Testis (tissue), 3 donors: ENCODE data around the gene SANBR. TPM values are rescaled to one million over a fixed set of nuclear protein-coding genes. Genes with fewer than 3 reads are reported as not detected.

Source experiments
- DNase-seq: peaks from one replicate; pipeline ENCODE4 v3.0.0-alpha.2; 2019
- H3K27ac ChIP-seq, 2 donors: fragments of 200-600 bp; sonication (generic); one replicate each; pipeline ENCODE4 v1.5.1; 2019
- H3K27me3 ChIP-seq: fragments of 200-600 bp; sonication (generic); one replicate; pipeline ENCODE4 v1.5.1; 2019
- H3K36me3 ChIP-seq: fragments of 200-600 bp; sonication (generic); one replicate; pipeline ENCODE4 v1.5.1; 2017; ENCODE audit warnings: low read depth; ENCODE audit errors: missing control alignments
- H3K4me1 ChIP-seq: fragments of 200-600 bp; sonication (generic); one replicate; pipeline ENCODE4 v1.5.1; 2019
- H3K4me3 ChIP-seq, 2 donors: fragments of 200-600 bp; sonication (generic); one replicate each; pipeline ENCODE4 v1.5.1; 2017 to 2019
- H3K9me3 ChIP-seq: fragments of 200-600 bp; sonication (generic); one replicate; pipeline ENCODE4 v1.5.1; 2017
- POLR2A ChIP-seq: fragments of 450-650 bp; IDR thresholded peaks from one replicate; pipeline ENCODE4 v1.6.1; 2017; ENCODE audit warnings: antibody characterized with exemption, mild to moderate bottlenecking, moderate library complexity
- WGBS, 2 donors: methylation state at CpG; one replicate each; pipeline ENCODE4 v1.1.5; 2018; 5-methylcytosine and 5-hydroxymethylcytosine counted together
- intact Hi-C: fragments of 100-400 bp; cut with DNase I; formaldehyde crosslinking; loops from one replicate; pipeline ENCODE4 v1.15.1; 2023; ENCODE audit warnings: low total_unique reads
- polyA plus RNA-seq: library from polyadenylated mRNA; stranded (reverse); fragments of 350-450 nt; fragmentation: Illumina TruSeq; extraction: RNeasy Lipid Tissue Mini Kit (QIAGEN cat#74804); gene quantifications from one replicate; pipeline ENCODE4 v1.2.3, GENCODE V29; 2014; ENCODE audit warnings: low read depth, low replicate concordance; ENCODE audit not compliant: insufficient read depth
- total RNA-seq, 2 donors: library from RNA; depleted of rRNA; stranded (reverse); fragments of >200 nt; gene quantifications; one replicate each; pipeline ENCODE4 v1.2.3, GENCODE V29; 2016
- TF ChIP-seq, protein P1 (sequence below), 3 experiments: fragments of 450-650 bp in 2 of 3; fragments of 200-600 bp in 1 of 3; sonication (generic) in 1 of 3; IDR thresholded peaks; one replicate each; pipeline ENCODE4 v1.5.1; 2016 to 2019; ENCODE audit warnings: antibody characterized with exemption in 3 of 3, mild to moderate bottlenecking in 2 of 3, moderate library complexity in 1 of 3

The SANBR gene
- total and polyA plus RNA-seq, 3 donors from 2014 or later: 9.4 to 12.4 (median 11.1) TPM

DNA sequence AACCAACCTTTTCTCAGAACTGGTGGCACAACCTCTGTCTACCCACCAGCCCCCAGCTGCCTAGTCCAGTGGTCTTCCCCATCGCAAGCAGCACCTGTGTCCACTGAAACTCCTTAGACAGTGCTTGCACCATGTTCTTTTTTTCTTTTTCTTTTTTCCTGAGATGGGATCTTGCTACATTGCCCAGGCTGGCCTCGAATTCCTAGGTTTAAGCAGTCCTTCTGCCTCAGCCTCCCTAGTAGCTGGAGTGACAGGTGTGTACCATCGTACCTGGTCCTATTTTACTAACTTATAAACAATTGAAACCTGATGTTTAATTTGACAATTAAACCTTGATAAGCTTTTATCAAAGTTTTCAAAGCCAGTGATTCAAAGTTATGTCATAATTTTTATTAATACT is 30.8 kb downstream of the SANBR start:
- H3K4me3 ChIP-seq: no peak overlapping the region
- DNase-seq: no peak
- intact Hi-C loops: no loop called here
- TF ChIP-seq, protein P1, sequence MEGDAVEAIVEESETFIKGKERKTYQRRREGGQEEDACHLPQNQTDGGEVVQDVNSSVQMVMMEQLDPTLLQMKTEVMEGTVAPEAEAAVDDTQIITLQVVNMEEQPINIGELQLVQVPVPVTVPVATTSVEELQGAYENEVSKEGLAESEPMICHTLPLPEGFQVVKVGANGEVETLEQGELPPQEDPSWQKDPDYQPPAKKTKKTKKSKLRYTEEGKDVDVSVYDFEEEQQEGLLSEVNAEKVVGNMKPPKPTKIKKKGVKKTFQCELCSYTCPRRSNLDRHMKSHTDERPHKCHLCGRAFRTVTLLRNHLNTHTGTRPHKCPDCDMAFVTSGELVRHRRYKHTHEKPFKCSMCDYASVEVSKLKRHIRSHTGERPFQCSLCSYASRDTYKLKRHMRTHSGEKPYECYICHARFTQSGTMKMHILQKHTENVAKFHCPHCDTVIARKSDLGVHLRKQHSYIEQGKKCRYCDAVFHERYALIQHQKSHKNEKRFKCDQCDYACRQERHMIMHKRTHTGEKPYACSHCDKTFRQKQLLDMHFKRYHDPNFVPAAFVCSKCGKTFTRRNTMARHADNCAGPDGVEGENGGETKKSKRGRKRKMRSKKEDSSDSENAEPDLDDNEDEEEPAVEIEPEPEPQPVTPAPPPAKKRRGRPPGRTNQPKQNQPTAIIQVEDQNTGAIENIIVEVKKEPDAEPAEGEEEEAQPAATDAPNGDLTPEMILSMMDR (IDR thresholded peaks at IDR 0.05): no peak
- no peak for TF ChIP-seq POLR2A
- H3K27me3 ChIP-seq: no peaks in the 10 kb centered on the region
- H3K27ac ChIP-seq: no peak overlapping the region
- H3K9me3 ChIP-seq: no peaks in the 10 kb centered on the region
- no peaks in the 10 kb centered on the region for H3K4me1 ChIP-seq
- WGBS, 2 donors: 100% methylated on average over 3 of the region's 3 CpGs
- H3K36me3 ChIP-seq: no peaks in the 10 kb centered on the region

DNA sequence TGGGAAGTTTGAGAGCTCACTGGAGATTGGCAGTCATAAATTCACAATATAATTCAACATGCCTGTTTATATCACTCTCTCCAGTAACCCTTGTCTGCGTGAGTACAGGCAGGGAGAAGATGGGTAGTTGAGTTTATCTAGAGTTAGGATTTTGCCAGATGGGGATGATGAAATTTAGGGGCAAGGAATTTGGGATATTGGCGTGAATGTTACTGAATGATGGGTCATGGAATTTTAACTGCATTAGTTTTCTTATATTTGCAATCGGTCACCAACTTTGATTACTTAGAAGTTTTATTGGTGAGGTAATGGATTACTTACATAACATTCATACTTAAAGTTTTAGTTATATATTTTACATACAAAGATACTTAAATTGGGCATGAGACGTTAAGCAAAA is 35.1 kb downstream of the SANBR start:
- TF ChIP-seq POLR2A: no peak
- TF ChIP-seq, protein P1 (IDR thresholded peaks at IDR 0.05): no peak
- no peaks in the 10 kb centered on the region for H3K4me1 ChIP-seq
- H3K4me3 ChIP-seq: no peak overlapping the region
- no peak overlapping the region for H3K27ac ChIP-seq
- intact Hi-C loops: no loop called here
- no peak for DNase-seq
- H3K9me3 ChIP-seq: no peaks in the 10 kb centered on the region
- no peaks in the 10 kb centered on the region for H3K36me3 ChIP-seq
- WGBS, 2 donors: 92 to 95% methylated on average over 4 of the region's 4 CpGs
- no peaks in the 10 kb centered on the region for H3K27me3 ChIP-seq

DNA sequence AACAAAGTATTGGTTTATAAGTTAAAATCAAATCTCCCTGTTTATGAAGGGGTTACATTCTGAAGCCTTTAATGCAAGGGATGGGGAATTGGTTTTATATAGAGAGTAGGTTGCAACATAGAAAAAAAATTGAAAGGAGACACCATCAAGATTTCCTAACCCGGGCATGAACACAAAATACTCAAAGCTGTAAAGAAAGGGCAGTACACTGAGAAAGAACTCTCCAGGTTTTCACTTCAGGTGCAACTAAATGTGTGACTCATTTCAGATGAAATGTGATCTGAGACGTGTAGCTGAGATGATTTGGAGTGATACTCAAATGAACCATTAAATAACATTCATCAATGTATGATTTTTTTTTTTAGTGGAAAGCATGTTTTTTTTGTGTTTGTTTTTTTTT is 43.6 kb downstream of the SANBR start:
- Histone ChIP-seq H3K36me3 (no peaks in the 10 kb centered on the region), H3K4me1 (no peaks in the 10 kb centered on the region), H3K27me3 (no peaks in the 10 kb centered on the region), H3K9me3 (no peaks in the 10 kb centered on the region), H3K4me3 (no peak overlapping the region), H3K27ac (no peak overlapping the region)
- DNase-seq: no peak
- WGBS, 2 donors: 86 to 96% methylated on average over 2 of the region's 2 CpGs
- intact Hi-C loops: no loop called here
- no peak for TF ChIP-seq POLR2A
- TF ChIP-seq, protein P1 (IDR thresholded peaks at IDR 0.05): no peak

DNA sequence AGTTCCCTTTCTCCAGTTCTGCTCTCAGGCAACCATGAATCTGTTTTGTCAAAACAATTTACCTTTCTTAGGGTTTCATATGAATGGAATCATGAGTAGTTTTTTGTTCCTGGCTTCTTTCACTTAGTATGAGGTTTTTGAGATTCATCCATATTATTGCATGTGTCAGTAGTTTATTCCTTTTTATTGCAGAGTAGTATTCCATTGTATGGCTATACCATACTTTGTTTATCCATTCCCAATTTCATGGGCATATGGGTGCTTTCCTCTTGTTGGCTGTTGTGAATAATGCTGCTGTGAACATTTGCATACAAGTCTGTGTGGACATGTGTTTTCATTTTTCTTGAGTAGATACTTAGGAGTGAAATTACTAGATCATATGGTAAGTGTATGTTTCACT is 46.0 kb downstream of the SANBR start:
- no peaks in the 10 kb centered on the region for H3K36me3 ChIP-seq
- no peaks in the 10 kb centered on the region for H3K27me3 ChIP-seq
- no peak overlapping the region for H3K27ac ChIP-seq
- TF ChIP-seq, protein P1 (IDR thresholded peaks at IDR 0.05): no peak
- no peak for TF ChIP-seq POLR2A
- H3K4me3 ChIP-seq: no peak overlapping the region
- DNase-seq: no peak
- no peaks in the 10 kb centered on the region for H3K4me1 ChIP-seq
- no peaks in the 10 kb centered on the region for H3K9me3 ChIP-seq
- intact Hi-C loops: no loop called here

DNA sequence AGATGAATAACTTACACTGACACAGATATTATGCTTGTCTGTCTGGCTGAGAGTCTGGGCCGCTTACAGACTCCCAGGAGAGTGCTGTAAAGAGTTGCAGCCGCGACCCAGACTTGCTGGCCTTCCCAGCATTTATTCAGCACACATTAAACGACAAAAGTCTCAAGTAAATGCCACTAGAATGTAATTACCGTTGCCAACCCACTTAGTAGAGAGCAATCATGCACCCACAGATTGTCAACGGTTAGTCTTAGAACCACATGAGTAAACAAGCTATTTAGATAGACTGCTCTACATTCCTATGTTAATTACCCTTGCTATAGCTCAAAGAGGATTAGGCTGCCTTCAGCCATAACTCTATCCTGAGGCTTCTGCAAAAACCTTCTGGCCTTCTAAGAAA is 48.5 kb downstream of the SANBR start:
- no peaks in the 10 kb centered on the region for H3K27me3 ChIP-seq
- TF ChIP-seq POLR2A: no peak
- TF ChIP-seq, protein P1 (IDR thresholded peaks at IDR 0.05): no peak
- H3K9me3 ChIP-seq: no peaks in the 10 kb centered on the region
- no peak overlapping the region for H3K27ac ChIP-seq
- H3K36me3 ChIP-seq: no peaks in the 10 kb centered on the region
- H3K4me3 ChIP-seq: no peak overlapping the region
- intact Hi-C loops: no loop called here
- H3K4me1 ChIP-seq: no peaks in the 10 kb centered on the region
- DNase-seq: no peak
- 71 to 82% methylated on average over 6 of the region's 6 CpGs for WGBS, 2 donors

Other genes starting within 250 kb of the SANBR start
- gene REL, start 184.3 kb upstream of the SANBR start, total RNA-seq: 10 to 100 TPM; 30.5 to 33.7 TPM
- gene REL, start 184.3 kb upstream of the SANBR start, polyA plus RNA-seq: 4.3 TPM
- gene PEX13, start 48.2 kb upstream of the SANBR start, total RNA-seq: 10 to 100 TPM; 39.0 to 44.3 TPM
- 34.6 TPM for gene PEX13, start 48.2 kb upstream of the SANBR start, polyA plus RNA-seq
- gene PUS10, start 47.6 kb upstream of the SANBR start, total RNA-seq: 10 to 100 TPM in 1 of 2 donors, 1 to 10 TPM in 1; 10.0 to 10.7 TPM
- 7.3 TPM for gene PUS10, start 47.6 kb upstream of the SANBR start, polyA plus RNA-seq
- gene C2orf74, start 96.3 kb downstream of the SANBR start, total RNA-seq: 10 to 100 TPM; 39.4 to 40.4 TPM
- 50.0 TPM for gene C2orf74, start 96.3 kb downstream of the SANBR start, polyA plus RNA-seq